Epithelial cell of prostate (primary cell): Measurements from ENCODE around the gene RSRC1.
"Not testable (repeated sequence)": the region's sequence is repeated elsewhere in the genome, so short reads cannot be mapped to it uniquely, and the experiment has no call there.

Experiments used
- DNase-seq: peaks from one replicate; pipeline ENCODE4 v3.0.0-alpha.2; 2011; ENCODE audit warnings: low read depth, low spot score
- H3K27ac ChIP-seq: fragments of 450-650 bp; 2 replicates; pipeline ENCODE4 v1.5.1; 2017; ENCODE audit warnings: mild to moderate bottlenecking

RSRC1 gene

GRCh38 chr3:158121295-158121694, 11.4 kb downstream of the RSRC1 start:
- no peak for DNase-seq

GRCh38 chr3:158122721-158123120, 12.8 kb downstream of the RSRC1 start:
- DNase-seq, H3K27ac ChIP-seq: not testable (repeated sequence)

More at GRCh38 chr3:158121295-158121694, 11.4 kb downstream of the RSRC1 start:
- no peak overlapping the region for H3K27ac ChIP-seq

- H3K27ac ChIP-seq: no peak overlapping the region
- DNase-seq: peak; percentile 39
Measured at GRCh38 chr3:158127250-158128219, 17.6 kb downstream of the RSRC1 start.

- no peak for DNase-seq
- no peak overlapping the region for H3K27ac ChIP-seq
Measured at GRCh38 chr3:158128755-158129154, 18.9 kb downstream of the RSRC1 start.

GRCh38 chr3:158134363-158134762, 24.5 kb downstream of the RSRC1 start:
- H3K27ac ChIP-seq: no peak overlapping the region
- no peak for DNase-seq

- H3K27ac ChIP-seq: no peak overlapping the region
- no peak for DNase-seq
Measured at GRCh38 chr3:158140396-158140795, 30.5 kb downstream of the RSRC1 start.

- H3K27ac ChIP-seq: no peak overlapping the region
Measured at GRCh38 chr3:158148218-158148617, 38.3 kb downstream of the RSRC1 start.

GRCh38 chr3:158152186-158152585, 42.3 kb downstream of the RSRC1 start:
- DNase-seq: no peak
- H3K27ac ChIP-seq: no peak overlapping the region

More at GRCh38 chr3:158148218-158148617, 38.3 kb downstream of the RSRC1 start:
- no peak for DNase-seq

- DNase-seq: no peak
Measured at GRCh38 chr3:158158969-158159368, 49.1 kb downstream of the RSRC1 start.

GRCh38 chr3:158159714-158160113, 49.8 kb downstream of the RSRC1 start:
- DNase-seq: no peak

More at GRCh38 chr3:158158969-158159368, 49.1 kb downstream of the RSRC1 start:
- H3K27ac ChIP-seq: no peak overlapping the region

GRCh38 chr3:158160958-158161357, 51.1 kb downstream of the RSRC1 start:
- peak overlapping the region; percentile 56 for H3K27ac ChIP-seq
- peak; percentile 65 for DNase-seq

More at GRCh38 chr3:158159714-158160113, 49.8 kb downstream of the RSRC1 start:
- H3K27ac ChIP-seq: no peak overlapping the region

GRCh38 chr3:158165141-158165655, 55.3 kb downstream of the RSRC1 start:
- no peak for DNase-seq
- H3K27ac ChIP-seq: no peak overlapping the region

GRCh38 chr3:158165730-158166129, 55.8 kb downstream of the RSRC1 start:
- no peak for DNase-seq
- H3K27ac ChIP-seq: no peak overlapping the region

GRCh38 chr3:158166223-158166622, 56.3 kb downstream of the RSRC1 start:
- DNase-seq: no peak
- H3K27ac ChIP-seq: no peak overlapping the region

- peak; percentile 87 for DNase-seq
- H3K27ac ChIP-seq: no peak overlapping the region
Measured at GRCh38 chr3:158167737-158168557, 58.1 kb downstream of the RSRC1 start.

GRCh38 chr3:158169091-158169491, 59.2 kb downstream of the RSRC1 start:
- DNase-seq: no peak
- no peak overlapping the region for H3K27ac ChIP-seq

GRCh38 chr3:158181096-158181495, 71.2 kb downstream of the RSRC1 start:
- no peak for DNase-seq

GRCh38 chr3:158185711-158186110, 75.8 kb downstream of the RSRC1 start:
- no peak overlapping the region for H3K27ac ChIP-seq
- DNase-seq: no peak

More at GRCh38 chr3:158181096-158181495, 71.2 kb downstream of the RSRC1 start:
- no peak overlapping the region for H3K27ac ChIP-seq

- DNase-seq: no peak
Measured at GRCh38 chr3:158200955-158201354, 91.1 kb downstream of the RSRC1 start.

GRCh38 chr3:158205324-158205723, 95.4 kb downstream of the RSRC1 start:
- H3K27ac ChIP-seq: no peak overlapping the region
- DNase-seq: no peak

More at GRCh38 chr3:158200955-158201354, 91.1 kb downstream of the RSRC1 start:
- no peak overlapping the region for H3K27ac ChIP-seq
